HG03342 (cell line): ENCODE results near the gene KLHL24.
"Not testable (repeated sequence)": the region's sequence is repeated elsewhere in the genome, so short reads cannot be mapped to it uniquely, and the experiment has no call there.

Experiments
- ATAC-seq: cut with Tn5 transposase; IDR thresholded peaks from one replicate; pipeline ENCODE4 v1.9.1; 2021; ENCODE audit warnings: mild to moderate bottlenecking, moderate library complexity; ENCODE audit not compliant: unreplicated experiment

The KLHL24 gene

DNA sequence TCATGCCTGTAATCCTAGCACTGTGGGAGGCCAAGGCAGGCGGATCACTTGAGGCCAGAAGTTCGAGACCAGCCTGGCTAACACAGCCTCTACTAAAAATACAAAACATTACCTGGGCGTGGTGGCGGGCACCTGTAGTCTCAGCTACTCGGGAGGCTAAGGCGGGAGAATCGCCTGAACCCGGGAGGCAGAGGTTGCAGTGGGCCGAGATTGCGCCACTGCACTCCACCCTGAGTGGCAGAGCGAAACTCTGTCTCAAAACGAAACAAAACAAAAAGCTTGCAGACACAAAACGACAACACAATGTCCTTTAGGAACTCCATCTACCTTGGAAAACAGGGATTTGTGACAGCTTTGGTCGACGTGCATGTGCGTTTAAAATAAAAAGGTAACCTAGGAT is 716 bp upstream of the KLHL24 start:
- ATAC-seq: no peak

DNA sequence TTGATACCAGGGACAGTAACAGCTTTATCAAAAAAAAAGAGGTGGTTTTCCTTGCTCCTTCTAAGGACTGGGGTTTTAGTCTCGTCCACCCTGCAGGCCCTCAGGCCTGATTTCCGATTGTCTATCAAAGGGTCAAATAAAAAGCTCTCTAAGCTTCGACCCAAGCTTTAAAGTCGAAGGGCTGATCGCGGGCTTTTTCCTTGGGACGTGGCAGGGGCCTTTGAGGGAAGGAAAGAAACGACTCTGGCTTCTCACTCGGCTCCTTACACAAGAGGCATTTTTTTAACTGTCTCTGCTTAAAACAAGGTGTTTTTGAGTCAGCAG is 354 bp upstream of the KLHL24 start:
- ATAC-seq: no peak

DNA sequence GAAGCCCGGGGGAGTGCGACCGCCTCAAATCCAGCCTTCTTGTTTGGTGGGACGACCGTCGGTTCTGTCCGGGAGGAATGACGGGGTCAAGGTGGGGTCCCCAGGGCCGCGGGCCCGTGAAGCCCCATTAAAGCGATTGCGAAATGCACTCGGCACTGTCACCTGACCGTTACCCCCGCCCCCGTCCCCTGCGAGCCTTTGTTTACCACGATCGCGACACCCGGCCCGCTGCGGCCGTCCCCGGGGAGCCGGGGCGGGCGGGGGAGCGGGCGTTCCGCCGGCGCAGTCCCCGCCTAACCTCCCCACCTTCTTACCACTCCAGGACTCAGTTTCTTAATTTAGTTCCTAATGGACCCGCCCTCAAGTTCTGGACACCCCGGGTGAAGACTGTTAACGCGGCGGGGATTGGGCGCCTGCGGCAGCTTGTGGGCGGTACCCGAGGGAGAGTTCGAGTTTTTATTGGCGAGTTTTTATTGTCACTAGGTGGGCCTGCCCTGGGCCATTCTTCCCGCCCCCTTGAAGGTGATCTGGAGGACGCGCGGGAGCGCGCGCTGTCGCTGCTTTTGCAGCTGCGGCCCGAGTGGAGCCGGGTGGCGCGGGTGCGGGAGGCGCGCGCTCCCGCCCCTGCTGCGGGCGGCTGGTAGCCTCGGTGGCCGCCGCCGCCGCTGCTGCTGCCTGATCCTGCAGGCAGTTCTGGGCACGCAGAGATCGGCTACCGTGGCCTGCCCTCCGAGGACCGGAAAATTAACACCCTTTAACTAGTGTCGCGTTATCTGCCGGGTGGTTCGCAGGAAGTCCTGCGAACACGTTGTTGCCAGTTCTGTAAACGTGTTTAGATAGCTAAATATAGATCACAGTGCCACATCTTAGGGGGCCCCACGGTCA is 1.0 kb downstream of the KLHL24 start:
- ATAC-seq: peak; percentile 79

DNA sequence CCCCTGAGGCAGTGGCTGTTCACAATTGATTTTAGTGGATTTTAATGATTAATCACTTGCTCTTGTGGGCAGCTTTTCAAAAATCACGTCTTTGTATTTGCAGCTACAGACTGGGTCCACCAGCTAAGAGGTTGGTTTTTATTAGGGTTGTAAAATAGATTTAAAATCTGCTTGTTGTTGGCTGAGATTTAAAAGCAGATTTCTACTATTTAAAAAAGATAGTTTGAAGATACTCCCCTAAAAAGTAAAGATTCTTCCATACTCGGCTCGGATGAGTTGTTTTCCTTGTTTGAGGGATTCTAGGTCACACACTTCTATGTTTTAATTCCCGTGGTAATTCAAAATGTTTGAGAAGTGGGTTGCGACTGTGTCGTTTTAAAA is 1.7 kb downstream of the KLHL24 start:
- ATAC-seq: no peak

DNA sequence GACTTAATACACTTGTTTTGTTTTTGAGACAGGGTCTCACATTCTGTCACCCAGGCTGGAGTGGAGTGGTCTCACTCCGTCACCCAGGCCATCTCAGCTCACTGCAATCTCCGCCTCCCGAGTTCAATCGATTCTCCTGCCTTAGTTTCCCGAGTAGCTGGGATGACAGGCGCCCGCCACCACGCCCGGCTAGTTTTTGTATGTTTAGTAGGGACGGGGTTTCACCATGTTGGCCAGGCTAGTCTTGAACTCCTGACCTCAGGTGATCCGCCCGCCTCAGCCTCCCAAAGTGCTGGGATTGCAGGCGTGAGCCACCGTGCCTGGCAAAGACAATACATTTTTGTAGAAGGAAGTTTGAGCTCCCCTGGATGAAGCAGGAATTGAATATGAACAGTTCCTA is 2.2 kb downstream of the KLHL24 start:
- ATAC-seq: not testable (repeated sequence)

DNA sequence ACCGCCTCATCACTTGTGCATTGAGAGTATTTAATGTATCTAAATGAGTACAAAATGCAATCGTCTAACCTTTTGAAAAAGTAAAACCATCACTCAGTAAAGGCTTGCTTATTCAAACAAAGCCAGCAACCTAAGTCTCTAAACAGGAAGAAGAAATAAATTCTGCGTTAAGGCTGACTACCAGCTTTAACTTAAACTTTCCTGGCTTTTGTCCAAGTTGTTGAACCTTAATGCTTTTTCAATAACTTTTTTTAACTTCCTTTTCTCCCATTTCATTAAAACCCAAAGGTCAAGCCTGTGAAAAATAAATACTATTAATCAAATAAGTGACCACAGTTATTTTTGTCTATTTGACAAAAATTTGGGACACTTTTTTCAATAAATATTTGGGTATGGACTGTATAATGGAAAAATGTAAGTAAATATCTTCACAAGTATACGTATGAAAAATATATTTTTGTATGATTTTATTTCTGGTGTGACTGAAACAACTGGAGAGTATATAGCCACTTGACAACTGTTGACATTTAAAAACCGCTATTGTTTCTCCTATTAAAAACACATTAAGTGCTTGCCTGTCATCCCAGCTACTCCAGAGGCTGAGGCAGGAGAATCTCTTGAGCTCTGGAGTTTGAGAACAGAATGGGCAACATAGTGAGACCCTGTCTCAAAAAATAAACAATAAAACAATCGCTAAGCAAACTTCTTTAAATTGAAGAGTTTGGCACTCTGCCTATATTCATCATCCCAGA is 2.9 kb downstream of the KLHL24 start:
- ATAC-seq: no peak

DNA sequence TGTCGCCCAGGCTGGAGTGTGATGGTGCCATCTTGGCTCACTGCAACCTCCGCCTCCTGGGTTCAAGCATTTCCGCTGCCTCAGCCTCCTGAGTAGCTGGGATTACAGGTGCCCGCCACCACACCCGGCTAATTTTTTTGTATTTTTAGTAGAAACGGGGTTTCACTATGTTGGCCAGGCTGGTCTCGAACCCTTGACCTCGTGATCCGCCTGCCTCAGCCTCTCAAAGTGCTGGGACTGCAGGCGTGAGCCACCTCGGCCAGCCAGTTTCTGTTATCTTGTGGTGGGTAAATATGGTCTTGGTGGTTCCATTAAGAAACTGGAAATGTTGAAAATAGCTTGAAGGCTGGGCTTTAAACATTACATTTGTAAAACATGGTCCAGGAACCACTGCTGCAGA is 5.2 kb downstream of the KLHL24 start:
- ATAC-seq: not testable (repeated sequence)

DNA sequence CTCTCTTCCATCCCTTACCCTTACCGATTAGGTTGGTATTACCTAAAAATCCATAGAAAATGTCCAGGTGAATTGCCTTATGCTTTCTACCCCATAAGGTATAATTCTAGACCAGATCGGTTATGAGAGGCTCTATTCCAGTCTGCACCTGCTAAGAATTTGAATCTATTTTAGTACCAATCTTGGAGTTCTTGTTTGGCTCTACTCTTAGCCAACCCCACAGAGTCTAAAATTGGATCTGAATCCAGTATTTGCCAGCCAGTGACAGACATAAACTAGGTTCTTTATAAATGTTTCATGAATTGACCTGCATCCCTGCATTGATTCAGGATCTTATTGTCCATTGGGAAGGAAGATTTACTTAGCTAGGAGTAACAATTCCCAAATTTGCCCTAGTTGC is 6.5 kb downstream of the KLHL24 start:
- ATAC-seq: no peak

DNA sequence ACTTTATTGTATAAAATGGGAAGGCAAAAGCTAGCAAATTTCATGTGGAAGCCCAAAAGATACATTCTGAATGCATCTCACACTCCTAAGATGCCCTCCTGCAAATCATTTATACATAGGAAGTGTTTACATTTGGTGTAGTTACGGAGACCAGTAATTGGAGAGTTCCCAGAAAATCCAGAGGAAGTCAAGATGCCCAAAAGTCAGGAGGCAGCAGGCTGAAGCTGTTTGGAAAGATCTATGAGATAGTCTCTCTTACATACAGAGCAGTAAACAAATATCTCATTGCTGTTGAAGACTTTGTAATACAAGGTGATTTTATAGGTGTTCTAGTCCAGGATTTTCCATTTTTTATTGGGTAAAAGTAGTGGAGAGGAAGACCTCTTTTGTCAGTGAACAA is 8.8 kb downstream of the KLHL24 start:
- no peak for ATAC-seq

DNA sequence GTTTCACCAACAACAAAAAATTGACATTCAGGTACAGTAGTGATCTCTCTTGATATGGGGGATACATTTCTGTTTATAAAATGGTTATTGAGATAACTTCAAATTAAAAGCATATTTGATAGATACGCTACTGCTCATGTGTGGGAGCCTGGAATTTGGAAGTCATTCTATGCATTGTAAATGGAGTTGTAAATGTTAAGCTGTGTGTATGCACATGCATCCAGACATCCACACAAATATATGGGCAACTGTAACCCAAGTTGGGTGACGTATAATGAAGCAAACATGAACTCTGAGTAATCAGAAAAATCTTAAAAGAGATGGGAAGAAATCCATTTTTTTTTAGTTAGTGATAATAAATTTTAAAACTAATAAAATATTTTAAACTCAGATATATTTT is 9.8 kb downstream of the KLHL24 start:
- ATAC-seq: no peak

DNA sequence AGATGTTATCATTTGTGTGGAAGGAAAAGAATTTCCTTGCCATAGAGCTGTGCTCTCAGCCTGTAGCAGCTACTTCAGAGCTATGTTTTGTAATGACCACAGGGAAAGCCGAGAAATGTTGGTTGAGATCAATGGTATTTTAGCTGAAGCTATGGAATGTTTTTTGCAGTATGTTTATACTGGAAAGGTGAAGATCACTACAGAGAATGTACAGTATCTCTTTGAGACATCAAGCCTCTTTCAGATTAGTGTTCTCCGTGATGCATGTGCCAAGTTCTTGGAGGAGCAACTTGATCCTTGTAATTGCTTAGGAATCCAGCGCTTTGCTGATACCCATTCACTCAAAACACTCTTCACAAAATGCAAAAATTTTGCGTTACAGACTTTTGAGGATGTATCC is 15.1 kb downstream of the KLHL24 start:
- no peak for ATAC-seq

DNA sequence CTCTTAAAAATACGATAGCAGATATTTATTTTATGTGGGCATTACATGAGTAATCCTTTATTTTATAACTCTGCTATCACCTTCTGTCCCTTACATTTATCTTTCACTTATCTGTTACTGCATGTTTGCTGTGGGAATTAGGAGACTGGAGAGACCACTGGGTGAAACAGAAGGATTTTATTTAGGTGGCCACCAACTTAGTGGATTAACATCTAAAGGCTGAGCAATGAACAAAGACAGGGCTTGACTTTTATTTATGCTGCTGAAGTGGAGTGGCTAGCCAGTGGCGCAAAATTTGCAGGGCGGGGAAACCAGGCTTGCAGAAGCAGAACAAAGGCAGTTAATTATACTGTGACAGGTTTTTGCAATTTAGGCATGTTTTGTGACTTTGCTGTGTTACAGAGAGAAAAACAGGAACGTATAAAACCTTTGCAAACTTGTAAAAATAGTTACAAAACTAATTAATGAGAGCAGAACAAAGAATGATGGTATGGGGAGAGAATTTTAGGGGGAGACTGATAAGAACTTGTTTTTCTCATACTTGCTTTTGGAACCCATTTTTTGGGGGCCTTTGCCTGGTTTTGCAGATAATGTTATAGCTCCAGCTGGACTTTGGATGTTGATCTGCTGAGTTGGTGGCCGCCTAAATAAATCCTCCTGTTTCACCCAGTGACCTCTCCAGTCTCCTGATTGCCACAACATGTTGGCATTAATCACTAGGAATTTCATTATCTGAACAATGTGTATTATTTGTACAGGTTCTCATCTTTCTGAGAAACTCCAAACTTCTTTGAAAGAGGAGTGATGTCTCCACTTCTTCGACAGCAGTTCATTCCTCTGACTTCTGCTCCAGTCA is 18.0 kb downstream of the KLHL24 start:
- ATAC-seq: no peak

DNA sequence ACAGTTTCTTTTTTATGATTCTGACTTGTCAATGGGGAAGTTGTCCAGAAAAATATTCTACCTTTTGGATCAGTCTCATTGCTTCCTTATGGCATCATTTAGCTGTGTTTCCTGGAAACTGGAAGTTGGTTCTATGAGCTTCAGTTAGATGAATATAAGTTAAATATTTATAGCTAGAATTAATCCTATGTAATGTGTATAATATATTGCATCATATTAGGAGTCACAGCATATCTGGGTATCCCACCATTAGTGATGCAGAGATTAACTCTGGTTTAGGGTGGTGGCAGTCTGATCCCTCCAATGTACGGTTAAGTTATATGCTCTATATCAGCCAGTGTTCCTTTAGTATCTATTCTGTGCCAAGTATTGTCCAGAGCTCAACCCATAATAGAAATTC is 19.3 kb downstream of the KLHL24 start:
- no peak for ATAC-seq

DNA sequence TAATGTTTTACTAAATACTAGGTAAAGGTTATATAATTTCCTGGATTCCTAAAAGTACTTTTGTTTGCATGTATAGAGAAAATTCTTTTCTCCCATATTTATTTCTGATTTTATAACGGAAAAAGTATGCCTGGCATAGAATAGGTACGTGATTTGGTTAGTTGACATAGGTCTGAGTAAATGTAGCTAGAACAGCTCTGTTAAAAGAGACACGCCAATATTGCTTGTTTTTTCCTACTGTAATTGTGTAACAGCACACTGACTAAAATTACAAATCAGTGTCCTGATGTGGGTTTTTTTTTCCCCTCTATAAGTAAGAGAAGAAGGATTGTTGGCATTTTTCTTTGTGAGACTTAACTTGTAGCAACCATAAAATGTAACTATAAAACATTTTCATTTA is 26.7 kb downstream of the KLHL24 start:
- no peak for ATAC-seq

DNA sequence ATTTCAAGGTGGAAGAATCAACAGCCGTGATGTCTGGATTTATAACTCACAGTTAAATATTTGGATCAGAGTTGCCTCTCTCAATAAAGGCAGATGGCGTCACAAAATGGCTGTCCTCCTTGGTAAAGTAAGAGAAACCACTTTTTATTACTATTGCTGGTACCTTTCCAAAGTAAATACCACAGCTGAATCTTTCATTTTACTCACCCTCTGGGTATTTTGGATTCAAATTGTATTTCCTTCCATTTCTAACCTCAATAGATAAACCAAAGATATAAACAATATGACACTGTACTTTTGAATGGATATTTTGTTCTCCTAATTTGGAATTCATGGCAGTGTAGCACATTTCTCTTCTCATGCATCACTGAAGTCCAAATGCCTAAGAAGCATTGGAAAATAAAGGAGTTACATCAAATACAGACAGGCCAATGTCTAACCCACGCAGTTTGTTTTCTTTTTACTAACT is 29.5 kb downstream of the KLHL24 start:
- no peak for ATAC-seq

DNA sequence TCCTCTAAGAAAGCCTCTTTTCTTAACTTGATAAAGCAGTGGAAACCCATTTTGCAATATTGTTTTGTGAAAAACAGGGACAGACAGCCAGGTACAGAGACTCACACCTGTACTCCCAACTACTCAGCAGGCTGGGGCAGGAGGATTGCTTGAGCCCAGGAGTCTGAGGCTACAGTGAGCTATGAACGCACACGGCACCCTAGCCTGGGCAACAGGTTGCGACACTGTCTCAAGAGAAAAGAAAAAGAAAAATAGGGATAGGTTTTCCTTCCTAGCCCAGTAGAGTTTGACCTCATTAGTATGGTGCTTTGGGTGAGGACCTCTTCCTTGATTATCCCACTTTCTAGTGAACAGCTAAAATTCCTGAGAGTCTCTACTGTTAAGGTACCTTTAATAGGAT is 44.6 kb downstream of the KLHL24 start:
- no peak for ATAC-seq

DNA sequence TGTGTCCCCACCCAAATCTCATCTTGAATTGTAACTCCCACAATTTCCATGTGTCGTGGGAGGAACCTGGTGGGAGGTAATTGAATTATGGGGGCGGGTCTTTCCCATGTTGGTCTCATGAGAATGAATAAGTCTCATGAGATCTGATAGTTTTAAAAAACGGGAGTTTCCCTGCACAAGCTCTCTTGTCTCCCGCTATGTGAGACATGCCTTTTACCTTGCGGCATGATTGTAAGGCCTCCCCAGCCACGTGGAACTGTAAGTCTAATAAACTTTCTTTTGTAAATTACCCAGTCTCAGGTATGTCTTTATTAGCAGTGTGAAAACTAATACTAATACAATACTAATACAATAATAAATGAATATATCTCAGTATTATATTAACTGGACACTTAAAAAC is 52.3 kb downstream of the KLHL24 start:
- no peak for ATAC-seq

DNA sequence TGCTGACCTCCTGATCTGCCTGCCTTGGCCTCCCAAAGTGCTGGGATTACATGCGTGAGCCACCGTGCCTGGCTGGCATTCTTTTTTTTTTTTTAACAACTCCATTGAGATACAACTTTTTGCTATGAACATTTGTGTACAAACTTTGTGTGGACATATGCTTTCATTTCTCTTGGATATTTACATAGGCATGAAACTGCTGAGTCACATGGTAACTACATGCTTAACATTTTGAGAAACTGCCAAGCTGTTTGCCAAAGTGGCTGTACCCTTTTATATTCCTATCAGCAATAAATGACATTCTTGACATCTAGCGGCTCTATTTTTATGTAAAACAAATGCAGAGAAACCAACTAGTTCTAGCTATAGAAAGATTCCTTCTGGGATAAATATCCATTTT is 53.5 kb downstream of the KLHL24 start:
- ATAC-seq: no peak

DNA sequence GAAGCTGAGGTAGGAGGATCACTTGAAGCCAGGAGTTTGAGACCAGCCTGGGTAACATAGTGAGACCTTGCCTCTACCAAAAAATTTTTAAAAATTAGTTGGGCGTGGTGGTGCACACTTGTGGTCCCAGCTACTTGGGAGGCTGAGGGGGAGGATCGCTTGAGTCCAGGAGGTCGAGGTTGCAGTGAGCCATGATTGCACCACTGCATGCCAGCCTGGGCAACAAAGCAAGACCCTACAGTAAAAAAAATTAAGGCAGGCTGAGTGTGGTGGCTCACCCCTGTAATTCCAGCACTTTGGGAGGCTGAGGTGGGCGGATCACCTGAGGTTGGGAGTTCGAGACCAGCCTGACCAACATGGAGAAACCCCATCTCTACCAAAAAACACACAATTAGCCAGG is 54.2 kb downstream of the KLHL24 start:
- not testable (repeated sequence) for ATAC-seq

DNA sequence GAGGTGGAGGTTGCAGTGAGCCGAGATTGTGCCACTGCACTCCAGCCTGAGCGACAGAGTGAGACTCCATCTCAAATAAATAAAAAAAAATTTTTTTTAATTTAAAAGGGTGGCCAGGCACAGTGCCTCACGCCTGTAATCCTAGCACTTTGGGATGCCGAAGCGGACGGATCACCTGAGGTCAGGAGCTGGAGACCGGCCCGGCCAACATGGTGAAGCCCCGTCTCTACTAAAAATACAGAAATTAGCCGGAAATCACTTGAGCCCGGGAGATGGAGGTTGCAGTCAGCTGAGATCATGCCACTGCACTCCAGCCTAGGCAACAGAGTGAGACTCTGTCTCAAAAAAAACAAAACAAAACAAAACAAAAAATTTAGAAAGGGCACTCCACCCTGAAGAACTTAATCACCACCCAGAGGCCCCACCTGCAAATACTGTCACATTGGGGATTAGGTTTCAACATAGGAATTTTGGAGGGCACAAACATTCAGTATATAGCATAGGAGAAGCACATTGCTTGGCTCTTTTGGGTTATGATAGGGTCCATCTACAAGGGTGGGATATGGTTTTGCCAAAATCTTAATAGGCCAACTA is 55.1 kb downstream of the KLHL24 start:
- ATAC-seq: no peak

DNA sequence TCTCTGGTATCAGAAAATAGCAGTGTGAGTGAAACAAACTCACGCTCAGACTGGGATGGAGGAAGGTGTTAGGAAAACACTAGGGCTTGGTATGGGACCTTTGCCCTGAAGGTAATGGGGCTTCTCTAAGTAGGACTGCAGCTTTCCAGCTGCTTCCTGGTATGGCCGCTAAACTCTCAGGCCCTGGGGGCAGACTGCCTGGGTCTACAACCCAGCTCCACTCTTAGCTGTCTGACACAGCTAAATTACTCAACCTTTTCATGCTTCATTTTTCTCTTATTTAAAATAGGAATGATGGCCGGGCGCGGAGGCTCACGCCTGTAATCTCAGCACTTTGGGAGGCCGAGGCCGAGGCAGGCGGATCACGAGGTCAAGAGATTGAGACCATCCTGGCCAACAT is 57.0 kb downstream of the KLHL24 start:
- no peak for ATAC-seq
